Activated CD8-positive, alpha-beta memory T cell treated with anti-CD3 and anti-CD28 coated beads, Interleukin-2, amount 10 ng/mL, durations not matched to agents 7 days and 5 days (primary cell): ENCODE results near the gene HLA-DQA2. TPM values are rescaled to one million over a fixed set of nuclear protein-coding genes. Genes with fewer than 3 reads are reported as not detected.
"Not testable (repeated sequence)": the region's sequence is repeated elsewhere in the genome, so short reads cannot be mapped to it uniquely, and the experiment has no call there.

Experiments used
- ATAC-seq: fragments of 150-1000 bp; cut with Tn5 transposase; one replicate; pipeline ENCODE4 v1.10.0; 2021; ENCODE audit warnings: moderate library complexity
- CTCF ChIA-PET: fragments of 350-600 bp; sonication (Branson Sonifier 250); formaldehyde crosslinking; loops from one replicate; lab custom pipeline; 2021; ENCODE audit warnings: antibody characterized with exemption; lab: Charles Lee
- DNase-seq: peaks from one replicate; pipeline ENCODE4 v3.0.0-alpha.2; 2020
- H3K27ac Mint-ChIP-seq: one replicate; pipeline ENCODE4 v1.8.0; 2021; ENCODE audit warnings: mild to moderate bottlenecking, mixed read lengths
- H3K27me3 Mint-ChIP-seq: one replicate; pipeline ENCODE4 v1.8.0; 2021; ENCODE audit warnings: mixed read lengths
- H3K36me3 Mint-ChIP-seq: one replicate; pipeline ENCODE4 v1.8.0; 2021; ENCODE audit warnings: mild to moderate bottlenecking, mixed read lengths
- H3K4me1 Mint-ChIP-seq: one replicate; pipeline ENCODE4 v1.8.0; 2021; ENCODE audit warnings: mixed read lengths
- H3K4me3 Mint-ChIP-seq: one replicate; pipeline ENCODE4 v1.8.0; 2021; ENCODE audit warnings: mild to moderate bottlenecking, moderate library complexity, mixed read lengths
- H3K9me3 Mint-ChIP-seq: one replicate; pipeline ENCODE4 v1.8.0; 2022; ENCODE audit warnings: low read depth, mixed read lengths
- total RNA-seq, 2 experiments: library from RNA; stranded (reverse); gene quantifications; one replicate each; pipeline ENCODE4 v1.2.3, GENCODE V29; 2021

HLA-DQA2 gene
- total RNA-seq, 2 experiments from 2014 or later: 4.9 to 11.6 TPM

DNA sequence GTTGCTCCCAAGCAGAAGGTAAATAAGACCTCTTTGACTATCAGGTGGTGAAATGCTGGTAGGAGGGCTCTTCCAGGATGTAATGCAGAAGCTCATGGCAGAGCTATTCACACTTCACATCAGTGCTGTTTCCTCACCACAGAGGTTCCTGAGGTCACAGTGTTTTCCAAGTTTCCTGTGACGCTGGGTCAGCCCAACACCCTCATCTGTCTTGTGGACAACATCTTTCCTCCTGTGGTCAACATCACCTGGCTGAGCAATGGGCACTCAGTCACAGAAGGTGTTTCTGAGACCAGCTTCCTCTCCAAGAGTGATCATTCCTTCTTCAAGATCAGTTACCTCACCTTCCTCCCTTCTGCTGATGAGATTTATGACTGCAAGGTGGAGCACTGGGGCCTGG, 4.5 kb downstream of the HLA-DQA2 start:
- DNase-seq, H3K4me1 Mint-ChIP-seq, H3K4me3 Mint-ChIP-seq, H3K27ac Mint-ChIP-seq, H3K36me3 Mint-ChIP-seq, ATAC-seq, CTCF ChIA-PET, H3K9me3 Mint-ChIP-seq: not testable (repeated sequence)
- H3K27me3 Mint-ChIP-seq: peaks cover 61% of the 10 kb centered on the region

DNA sequence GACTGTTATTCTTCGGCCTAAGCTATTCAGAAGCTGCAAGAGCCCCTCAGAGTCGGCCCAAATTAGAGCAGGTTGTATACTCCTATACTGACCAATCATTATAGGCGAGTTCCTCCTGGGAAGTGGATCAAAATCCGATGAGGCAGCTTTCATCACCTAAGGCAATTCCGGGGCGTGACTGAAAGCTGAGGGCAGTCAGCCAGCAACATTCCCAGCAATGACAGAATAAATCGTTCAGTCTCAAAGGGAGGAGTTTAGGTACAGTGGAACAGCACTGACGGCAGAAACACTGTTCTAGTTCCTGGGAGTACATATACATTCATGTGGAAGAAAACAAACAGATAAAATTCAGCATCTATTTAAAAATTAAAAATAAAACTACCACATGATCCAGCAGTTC, 11.4 kb downstream of the HLA-DQA2 start:
- no peak overlapping the region for H3K4me3 Mint-ChIP-seq
- CTCF ChIA-PET: interaction anchor here (1.0 kb wide), 1 partner anchor 33 kb away, joined by 3 read pairs; no protein-coding TSS in a partner anchor
- peaks cover 56% of the 10 kb centered on the region for H3K27me3 Mint-ChIP-seq
- H3K27ac Mint-ChIP-seq: no peak overlapping the region
- H3K9me3 Mint-ChIP-seq: no peaks in the 10 kb centered on the region
- ATAC-seq: no peak
- H3K36me3 Mint-ChIP-seq: no peaks in the 10 kb centered on the region
- H3K4me1 Mint-ChIP-seq: no peaks in the 10 kb centered on the region
- no peak for DNase-seq

DNA sequence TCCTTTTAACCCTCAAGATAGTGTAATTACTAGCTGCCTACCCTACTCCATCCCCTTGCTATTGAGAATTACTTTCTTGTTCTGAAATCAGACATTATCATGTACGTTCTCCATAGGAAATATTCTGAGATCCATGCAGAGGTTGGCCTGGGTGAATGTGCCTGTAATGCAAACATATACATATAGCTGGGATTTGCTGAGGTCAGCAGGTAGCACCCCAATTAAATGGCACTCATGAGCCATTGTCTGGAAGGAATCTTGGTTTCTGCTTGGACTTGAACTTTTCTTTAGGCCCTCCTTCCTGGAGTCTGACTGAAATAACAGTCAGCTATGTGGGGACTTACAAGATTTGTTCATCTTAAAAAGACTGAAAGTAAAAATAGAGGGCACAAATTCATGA, 18.5 kb downstream of the HLA-DQA2 start:
- Mint-ChIP-seq H3K9me3 (no peaks in the 10 kb centered on the region), H3K4me1 (peaks cover 2% of the 10 kb centered on the region), H3K4me3 (no peak overlapping the region), H3K27me3 (peaks cover 54% of the 10 kb centered on the region), H3K27ac (no peak overlapping the region), H3K36me3 (no peaks in the 10 kb centered on the region)
- no peak for DNase-seq
- ATAC-seq: no peak
- CTCF ChIA-PET: no interaction called here

DNA sequence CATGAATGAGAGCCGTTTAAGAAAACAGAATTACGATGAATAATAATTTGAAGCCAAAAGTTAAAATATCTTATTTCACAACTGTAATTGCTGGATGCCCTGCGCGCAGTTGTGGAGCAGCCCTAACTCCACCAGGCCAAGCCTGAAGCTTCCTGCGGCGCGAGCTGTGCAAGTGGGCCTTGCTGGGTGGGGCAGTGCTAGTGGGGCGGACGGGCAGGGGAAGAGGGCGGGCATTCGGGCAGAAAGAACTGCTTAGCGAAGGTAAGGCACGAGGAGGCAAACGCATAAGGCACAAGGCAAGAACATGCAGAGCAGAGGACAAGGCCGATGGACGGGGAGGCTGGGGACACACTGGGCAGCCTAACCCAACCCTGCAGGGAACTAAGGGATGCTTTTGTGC, 19.9 kb downstream of the HLA-DQA2 start:
- CTCF ChIA-PET: interaction anchor here (1.3 kb wide), 1 partner anchor 239 kb away, joined by 3 read pairs; no protein-coding TSS in a partner anchor
- DNase-seq: no peak
- Mint-ChIP-seq H3K4me1 (peaks cover 2% of the 10 kb centered on the region), H3K4me3 (no peak overlapping the region), H3K27ac (no peak overlapping the region), H3K36me3 (no peaks in the 10 kb centered on the region), H3K27me3 (peaks cover 52% of the 10 kb centered on the region), H3K9me3 (no peaks in the 10 kb centered on the region)
- ATAC-seq: peak; percentile 76

DNA sequence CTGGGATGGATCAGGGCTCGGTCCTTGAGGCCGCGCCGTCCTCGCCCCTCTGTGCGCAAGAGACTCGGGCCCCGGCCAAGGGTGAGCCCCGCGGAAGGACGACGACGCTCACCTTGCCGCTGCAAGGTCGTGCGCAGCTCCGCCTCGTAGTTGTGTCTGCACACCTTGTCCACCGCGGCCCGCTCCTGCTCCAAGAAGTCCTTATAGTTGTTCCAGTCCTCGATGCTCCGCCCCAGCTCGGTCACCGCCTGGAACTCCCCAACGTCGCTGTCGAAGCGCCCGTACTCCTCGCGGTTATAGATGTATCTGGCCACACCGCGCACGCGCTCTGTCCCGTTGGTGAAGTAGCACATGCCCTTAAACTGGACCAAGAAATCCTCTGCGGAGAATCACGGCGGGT, 20.4 kb downstream of the HLA-DQA2 start:
- peaks cover 53% of the 10 kb centered on the region for H3K27me3 Mint-ChIP-seq
- H3K4me1 Mint-ChIP-seq: peaks cover 2% of the 10 kb centered on the region
- H3K9me3 Mint-ChIP-seq: no peaks in the 10 kb centered on the region
- no peak overlapping the region for H3K27ac Mint-ChIP-seq
- no peaks in the 10 kb centered on the region for H3K36me3 Mint-ChIP-seq
- CTCF ChIA-PET: interaction anchor here (1.3 kb wide), 1 partner anchor 238 kb away, joined by 3 read pairs; no protein-coding TSS in a partner anchor
- DNase-seq (no peak), ATAC-seq (no peak)
- H3K4me3 Mint-ChIP-seq: no peak overlapping the region

DNA sequence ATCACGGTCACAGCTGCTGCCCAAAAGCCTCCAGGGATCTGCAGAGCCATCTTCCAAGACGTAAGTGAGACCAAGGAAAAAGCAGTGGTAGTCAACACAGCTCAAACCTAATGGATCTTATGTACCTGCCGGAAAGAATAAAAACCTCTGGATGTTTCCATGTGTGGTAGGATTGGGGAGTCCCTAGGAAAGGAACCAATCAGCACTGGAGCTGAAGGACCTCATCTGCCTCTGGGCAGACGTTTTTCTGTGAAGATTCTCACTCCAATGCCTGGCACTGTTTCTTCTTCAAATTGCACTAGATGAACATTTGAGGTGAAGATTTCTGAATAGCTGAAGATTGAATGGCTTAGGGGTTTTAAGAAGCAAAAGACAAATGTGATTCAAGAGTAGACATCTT, 22.2 kb downstream of the HLA-DQA2 start, which contains the start of gene HLA-DQB2:
Gene HLA-DQB2 (minus strand): TSS at position 112 of the 400 bp plus-strand sequence. CDS start 62 bp downstream, at position 50.
- ATAC-seq (no peak), DNase-seq (no peak)
- Mint-ChIP-seq H3K9me3 (no peaks in the 10 kb centered on the region), H3K27ac (no peak within 1 kb of the TSS), H3K4me1 (peaks cover 2% of the 10 kb centered on the region), H3K36me3 (no peaks in the 10 kb centered on the region), H3K4me3 (no peak within 1 kb of the TSS), H3K27me3 (peaks cover 63% of the 10 kb centered on the region)
- CTCF ChIA-PET: no interaction called here

DNA sequence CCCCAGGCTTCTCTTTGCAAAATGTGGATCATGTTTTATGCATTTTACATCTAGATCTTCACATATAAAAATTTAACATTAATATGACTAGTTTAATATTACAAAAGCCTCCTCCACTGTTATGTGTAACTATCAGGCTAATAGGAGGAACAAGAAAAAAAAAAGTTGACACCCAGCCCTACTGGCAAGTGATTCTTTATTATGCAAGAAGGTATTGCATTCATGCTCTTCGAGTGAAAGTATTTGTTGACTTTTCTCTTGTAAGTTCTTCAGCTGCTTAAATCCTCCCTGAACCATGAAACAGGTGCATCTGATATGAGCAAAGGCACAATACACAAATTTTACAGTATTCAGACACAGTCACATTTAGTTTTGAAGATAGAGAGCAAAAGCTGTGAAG, 22.9 kb downstream of the HLA-DQA2 start:
- no peaks in the 10 kb centered on the region for H3K36me3 Mint-ChIP-seq
- H3K27me3 Mint-ChIP-seq: peaks cover 67% of the 10 kb centered on the region
- peaks cover 2% of the 10 kb centered on the region for H3K4me1 Mint-ChIP-seq
- H3K27ac Mint-ChIP-seq: no peak overlapping the region
- no peak overlapping the region for H3K4me3 Mint-ChIP-seq
- H3K9me3 Mint-ChIP-seq: no peaks in the 10 kb centered on the region
- ATAC-seq (no peak), DNase-seq (no peak)
- CTCF ChIA-PET: no interaction called here

DNA sequence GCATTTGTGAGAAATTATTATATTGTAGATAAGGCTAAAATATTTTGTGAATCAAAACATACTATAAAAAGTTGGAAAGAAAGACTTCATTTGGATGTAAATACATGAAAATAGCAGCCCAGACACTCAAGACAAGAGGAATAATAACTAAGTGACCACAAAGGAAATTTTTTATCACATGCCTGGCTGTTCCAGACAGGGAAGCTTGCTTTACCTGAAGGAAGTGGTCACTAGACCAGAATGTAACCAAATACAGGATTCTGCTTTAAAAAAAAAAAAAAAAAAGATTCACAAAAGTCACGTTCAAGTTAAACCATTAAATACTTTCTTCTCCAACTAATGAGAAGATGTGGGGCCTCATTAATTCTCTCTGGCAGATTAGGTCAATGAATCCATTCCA, 31.5 kb downstream of the HLA-DQA2 start:
- CTCF ChIA-PET: interaction anchor here (0.7 to 1.5 kb wide), 2 partner anchors 13 to 66 kb away, joined by 3 read pairs; no protein-coding TSS in a partner anchor
- ATAC-seq (no peak), DNase-seq (no peak)
- H3K4me3 Mint-ChIP-seq: no peak overlapping the region
- H3K27me3 Mint-ChIP-seq: peaks cover 76% of the 10 kb centered on the region
- no peaks in the 10 kb centered on the region for H3K36me3 Mint-ChIP-seq
- no peaks in the 10 kb centered on the region for H3K9me3 Mint-ChIP-seq
- peaks cover 5% of the 10 kb centered on the region for H3K4me1 Mint-ChIP-seq
- H3K27ac Mint-ChIP-seq: no peak overlapping the region

DNA sequence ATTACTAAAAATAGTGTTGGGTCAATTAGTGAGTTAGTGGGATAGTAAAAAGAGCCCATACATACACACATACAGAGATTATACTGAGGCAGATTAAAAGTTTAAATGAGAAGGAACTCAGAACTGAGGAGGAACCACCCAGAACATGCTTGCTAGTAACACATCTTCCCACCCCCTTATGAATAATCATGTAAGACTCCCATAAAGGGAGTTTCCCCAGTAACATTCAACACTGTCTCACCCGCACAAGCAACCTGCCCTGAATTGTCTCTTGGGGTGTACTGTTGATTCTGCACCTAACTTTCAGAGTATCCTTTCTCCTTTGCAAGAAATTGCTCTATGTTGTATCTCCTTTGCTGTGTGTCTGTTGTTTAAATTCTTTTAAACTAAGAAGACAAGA, 33.2 kb downstream of the HLA-DQA2 start:
- CTCF ChIA-PET: no interaction called here
- no peak for DNase-seq
- H3K27ac Mint-ChIP-seq: no peak overlapping the region

DNA sequence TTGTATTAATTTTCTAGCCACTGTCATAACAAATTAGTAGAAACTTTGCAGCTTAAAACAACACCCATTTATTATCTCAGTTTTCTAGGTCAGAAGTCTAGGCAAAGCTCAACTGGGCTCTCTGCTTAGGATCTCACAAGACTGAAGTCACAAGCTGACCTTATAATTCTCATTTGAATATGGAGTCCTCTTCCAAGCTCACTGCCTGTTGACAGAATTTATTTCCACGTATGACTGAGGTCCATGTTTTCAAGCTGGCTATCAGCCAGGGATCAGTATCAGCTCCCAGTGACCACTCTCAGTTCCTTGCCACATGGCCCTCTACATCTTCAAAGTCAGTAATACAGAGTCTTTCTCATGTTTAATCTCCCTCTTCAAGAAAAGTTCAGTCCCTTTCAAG, 33.9 kb downstream of the HLA-DQA2 start:
- no peaks in the 10 kb centered on the region for H3K36me3 Mint-ChIP-seq
- no peak overlapping the region for H3K27ac Mint-ChIP-seq
- H3K27me3 Mint-ChIP-seq: peaks cover 67% of the 10 kb centered on the region
- H3K9me3 Mint-ChIP-seq: no peaks in the 10 kb centered on the region
- CTCF ChIA-PET: interaction anchor here (0.8 kb wide), 1 partner anchor 11 kb away, joined by 4 read pairs; no protein-coding TSS in a partner anchor
- DNase-seq (no peak), ATAC-seq (no peak)
- peaks cover 5% of the 10 kb centered on the region for H3K4me1 Mint-ChIP-seq
- H3K4me3 Mint-ChIP-seq: no peak overlapping the region

More for the DNA sequence above, 33.2 kb downstream of the HLA-DQA2 start:
- H3K27me3 Mint-ChIP-seq: peaks cover 67% of the 10 kb centered on the region
- no peak overlapping the region for H3K4me3 Mint-ChIP-seq
- no peaks in the 10 kb centered on the region for H3K9me3 Mint-ChIP-seq
- H3K36me3 Mint-ChIP-seq: no peaks in the 10 kb centered on the region
- H3K4me1 Mint-ChIP-seq: peaks cover 5% of the 10 kb centered on the region
- ATAC-seq: no peak

DNA sequence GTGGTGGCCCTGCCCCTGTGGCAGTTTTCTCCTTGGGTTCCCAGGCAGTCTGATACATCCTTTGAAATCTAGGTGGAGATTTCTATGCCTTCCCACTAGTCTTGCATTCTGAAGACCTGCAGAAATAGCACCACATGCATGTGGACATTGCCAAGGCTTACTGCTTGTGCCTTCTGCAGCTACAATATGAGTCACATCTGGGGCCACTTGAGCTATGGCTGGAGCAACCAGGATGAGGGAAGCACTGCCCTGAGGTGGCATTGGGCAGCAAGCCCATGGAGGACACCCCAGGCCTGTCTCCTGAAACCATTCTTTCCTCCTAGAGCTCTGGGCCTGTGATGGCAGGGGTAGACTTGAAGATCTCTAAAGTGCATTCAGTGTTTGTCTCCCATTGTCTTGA, 37.8 kb downstream of the HLA-DQA2 start:
- Mint-ChIP-seq H3K27me3 (peaks cover 66% of the 10 kb centered on the region), H3K27ac (no peak overlapping the region), H3K4me1 (no peaks in the 10 kb centered on the region), H3K9me3 (no peaks in the 10 kb centered on the region), H3K36me3 (no peaks in the 10 kb centered on the region), H3K4me3 (no peak overlapping the region)
- CTCF ChIA-PET: interaction anchor here (0.7 kb wide), 1 partner anchor 568 kb away, joined by 3 read pairs; no protein-coding TSS in a partner anchor
- DNase-seq: no peak
- no peak for ATAC-seq

DNA sequence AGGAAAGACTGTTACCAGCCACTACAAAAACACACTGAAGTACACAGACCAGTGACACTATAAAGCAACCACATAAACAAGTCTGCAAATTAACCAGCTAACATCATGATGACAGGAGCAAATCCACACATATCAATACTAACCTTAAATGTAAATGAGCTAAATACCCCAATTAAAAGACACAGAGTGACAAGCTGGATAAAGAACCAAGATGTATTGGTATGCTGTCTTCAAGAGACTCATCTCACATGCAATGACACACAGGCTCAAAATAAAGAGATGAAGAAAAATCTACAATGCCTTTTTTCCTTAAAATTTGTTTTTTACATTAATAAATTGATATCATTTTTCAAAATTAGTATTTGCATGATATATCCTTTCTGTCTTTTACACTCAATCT, 41.7 kb downstream of the HLA-DQA2 start:
- CTCF ChIA-PET: interaction anchor here (1.1 to 2.1 kb wide), 2 partner anchors 91 to 368 kb away, joined by 3 to 5 read pairs; no protein-coding TSS in a partner anchor
- not testable (repeated sequence) for H3K4me3 Mint-ChIP-seq

DNA sequence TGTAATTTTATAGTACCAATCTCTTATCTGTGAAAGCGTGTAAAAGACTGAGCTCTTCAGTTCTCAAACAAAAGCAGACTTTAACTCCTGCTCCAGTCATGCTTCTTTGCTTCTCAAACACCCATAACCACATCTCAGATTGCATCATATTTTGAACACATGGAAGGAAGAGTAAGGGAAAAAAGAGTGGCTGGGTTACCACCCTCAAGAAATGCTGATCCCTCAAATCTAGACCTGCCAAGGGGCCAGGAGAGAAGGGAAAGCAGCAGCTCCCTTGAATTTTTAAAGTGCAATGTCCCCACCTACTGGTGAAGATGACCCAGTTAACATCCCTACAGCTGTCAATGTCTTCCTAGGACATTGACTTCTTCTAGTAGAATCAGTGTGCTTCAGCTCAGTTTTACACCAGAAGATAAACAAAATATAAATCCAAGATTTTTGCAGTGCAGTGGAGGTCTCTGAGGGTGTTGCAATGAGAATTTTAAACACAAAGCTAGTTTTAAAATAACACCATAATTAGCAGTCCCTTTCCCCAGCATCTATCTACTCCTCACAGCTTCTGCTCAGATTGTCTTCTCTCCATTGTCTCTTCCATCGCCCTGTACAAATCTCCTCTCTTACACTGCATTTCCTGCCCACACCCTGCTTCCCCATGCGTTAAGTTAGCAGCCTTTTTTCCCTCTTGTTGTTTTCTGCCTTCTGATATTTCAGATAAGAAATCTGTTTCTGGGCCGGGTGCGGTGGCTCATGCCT, 44.8 kb downstream of the HLA-DQA2 start:
- DNase-seq (no peak), ATAC-seq (peak; percentile 78)
- CTCF ChIA-PET: interaction anchor here (0.7 to 5.5 kb wide), 32 partner anchors 9 to 541 kb away, joined by 3 to 49 read pairs (median 4); partner anchors contain the start of gene TAP2
- no peak overlapping the region for H3K27ac Mint-ChIP-seq
- no peak overlapping the region for H3K4me3 Mint-ChIP-seq
- H3K27me3 Mint-ChIP-seq: peaks cover 74% of the 10 kb centered on the region
- no peaks in the 10 kb centered on the region for H3K36me3 Mint-ChIP-seq
- peaks cover 2% of the 10 kb centered on the region for H3K4me1 Mint-ChIP-seq
- no peaks in the 10 kb centered on the region for H3K9me3 Mint-ChIP-seq

More for the DNA sequence above, 41.7 kb downstream of the HLA-DQA2 start:
- not testable (repeated sequence) for H3K36me3 Mint-ChIP-seq, ATAC-seq, H3K4me1 Mint-ChIP-seq, DNase-seq, H3K27ac Mint-ChIP-seq, H3K9me3 Mint-ChIP-seq
- peaks cover 69% of the 10 kb centered on the region for H3K27me3 Mint-ChIP-seq

DNA sequence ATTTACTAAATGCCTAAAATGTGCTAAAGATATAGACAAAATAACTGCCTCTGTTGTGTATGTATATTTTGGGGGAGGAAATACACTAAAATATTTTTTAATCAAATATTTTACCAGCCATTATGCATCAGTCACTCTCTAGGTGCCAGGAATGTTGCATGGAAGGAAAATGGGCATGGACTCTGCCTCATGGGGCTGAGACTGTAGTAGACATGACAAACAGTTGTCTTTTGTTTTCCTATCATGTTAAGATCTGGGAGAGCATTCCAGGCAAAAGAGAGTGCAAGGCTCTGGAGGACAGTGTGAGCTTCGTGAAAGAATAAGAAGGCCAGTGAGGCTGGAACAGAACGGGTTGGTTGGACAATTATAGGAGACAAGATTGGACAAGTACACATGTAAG, 49.1 kb downstream of the HLA-DQA2 start:
- DNase-seq (no peak), ATAC-seq (no peak)
- H3K36me3 Mint-ChIP-seq: no peaks in the 10 kb centered on the region
- no peak overlapping the region for H3K4me3 Mint-ChIP-seq
- no peak overlapping the region for H3K27ac Mint-ChIP-seq
- peaks cover 18% of the 10 kb centered on the region for H3K4me1 Mint-ChIP-seq
- H3K9me3 Mint-ChIP-seq: no peaks in the 10 kb centered on the region
- H3K27me3 Mint-ChIP-seq: peaks cover 88% of the 10 kb centered on the region
- CTCF ChIA-PET: no interaction called here
